Panc1 (cell line): ENCODE data around the gene SMAD5.

Experiments
- CTCF ChIP-seq: fragments of 450-650 bp; IDR thresholded peaks from 2 replicates; pipeline ENCODE4 v1.5.1; 2017; ENCODE audit warnings: mild to moderate bottlenecking
- POLR2AphosphoS5 ChIP-seq: IDR thresholded peaks from 2 replicates; pipeline ENCODE4 v1.6.1; 2012; ENCODE audit warnings: mild to moderate bottlenecking, low read depth, low read length, moderate library complexity

DNA sequence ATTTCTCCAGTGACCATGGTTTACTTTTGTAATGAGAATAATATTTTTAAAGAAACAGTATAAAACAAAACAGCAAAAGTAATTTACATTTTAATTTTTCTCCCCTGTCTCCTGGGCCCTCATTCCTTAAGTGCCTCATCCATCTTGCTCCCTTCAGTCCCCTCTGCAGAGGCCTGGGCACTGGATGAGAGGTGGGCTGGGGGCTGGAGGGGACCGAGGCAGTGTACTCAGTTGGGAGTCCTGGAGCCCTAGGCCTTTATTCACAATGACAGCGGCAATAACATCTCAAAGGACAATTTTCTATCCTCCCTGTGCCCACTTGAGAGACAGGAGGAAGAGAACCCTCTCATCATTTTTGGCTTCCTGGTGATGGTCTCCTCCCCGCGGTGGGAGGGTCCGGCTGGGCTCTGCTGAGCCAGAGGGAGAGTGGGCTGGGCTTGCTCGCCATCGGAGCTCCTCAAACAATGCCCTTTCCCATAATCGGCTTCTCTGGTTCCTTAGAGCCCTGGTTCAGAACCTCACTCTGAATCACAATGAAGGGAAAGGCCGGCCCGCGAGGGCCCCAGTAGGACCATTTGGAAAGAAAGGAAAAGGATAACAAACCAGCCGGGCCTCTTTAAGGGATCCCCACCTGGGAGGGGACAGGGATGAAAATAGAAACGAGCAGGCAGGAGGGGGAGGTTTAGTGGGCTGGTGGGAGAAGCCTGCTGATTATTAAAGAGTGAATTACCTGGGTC is 70.0 kb downstream of the SMAD5 start:
- TF ChIP-seq POLR2AphosphoS5 (no peak), CTCF (no peak)
